GM10248 (cell line): ENCODE data around the gene CRABP2.

Experiments used
- CTCF ChIA-PET: fragments of 300-600 bp; sonication (Branson Sonifier 250); formaldehyde crosslinking; extraction: SDS; loops from one replicate; lab custom pipeline; 2021; ENCODE audit warnings: antibody characterized with exemption; lab: Yijun Ruan, JAX
- POLR2A ChIA-PET: fragments of 350-650 bp; sonication (Branson Sonifier 250); formaldehyde crosslinking; extraction: SDS; loops from one replicate; lab custom pipeline; 2020; ENCODE audit warnings: antibody characterized with exemption; lab: Yijun Ruan, JAX
- DNase-seq: peaks from one replicate; pipeline ENCODE4 v3.0.0; 2012; ENCODE audit errors: extremely low spot score
- CTCF ChIP-seq: IDR thresholded peaks from 2 replicates; pipeline ENCODE4 v1.5.1; 2012; ENCODE audit warnings: mild to moderate bottlenecking, low read depth; ENCODE audit errors: extremely low read depth, missing control alignments, control extremely low read depth

CRABP2 gene

DNA sequence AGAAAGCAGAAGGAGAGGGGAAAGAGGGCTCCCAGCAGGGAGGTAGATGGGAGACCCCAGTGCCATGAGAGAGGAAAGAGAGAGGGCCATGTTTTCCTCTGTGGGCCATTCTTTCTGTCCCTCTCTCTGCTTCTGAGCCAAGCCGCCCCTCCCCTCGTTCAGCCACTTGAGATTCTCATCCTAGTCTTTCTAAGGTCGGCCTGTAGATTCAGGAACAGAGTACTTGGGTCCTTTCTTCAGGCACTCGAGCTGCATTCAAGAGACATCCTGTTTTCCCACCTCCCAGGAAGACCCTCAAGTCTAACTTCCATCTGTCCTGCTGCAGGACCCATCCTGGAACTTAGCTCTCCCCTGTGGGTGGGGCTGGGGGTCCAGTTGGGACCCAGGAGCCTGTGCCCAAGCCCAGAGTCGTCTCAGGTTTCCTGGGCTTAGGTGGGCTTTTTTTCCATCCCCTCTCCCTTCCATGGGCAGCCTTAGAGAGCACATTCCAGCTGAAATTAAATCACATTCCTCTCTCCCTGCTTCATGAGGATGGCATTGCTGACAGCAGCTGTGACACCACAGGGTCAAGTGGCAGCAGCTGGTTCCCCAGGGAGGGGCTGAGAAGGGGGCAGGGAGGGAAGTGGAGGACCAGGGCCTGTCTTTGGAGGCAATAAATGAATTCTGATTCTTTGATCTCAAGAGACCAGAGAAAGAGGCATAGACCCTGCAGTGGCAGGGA lies 41.2 kb downstream of the CRABP2 start:
- no peak for DNase-seq
- POLR2A ChIA-PET: no interaction called here
- TF ChIP-seq CTCF: no peak
- CTCF ChIA-PET: interaction anchor here (1.4 to 14.2 kb wide), 7 partner anchors 16 to 279 kb away, joined by 3 to 431 read pairs (median 8); partner anchors contain the start of genes CRABP2, NES and NTRK1

DNA sequence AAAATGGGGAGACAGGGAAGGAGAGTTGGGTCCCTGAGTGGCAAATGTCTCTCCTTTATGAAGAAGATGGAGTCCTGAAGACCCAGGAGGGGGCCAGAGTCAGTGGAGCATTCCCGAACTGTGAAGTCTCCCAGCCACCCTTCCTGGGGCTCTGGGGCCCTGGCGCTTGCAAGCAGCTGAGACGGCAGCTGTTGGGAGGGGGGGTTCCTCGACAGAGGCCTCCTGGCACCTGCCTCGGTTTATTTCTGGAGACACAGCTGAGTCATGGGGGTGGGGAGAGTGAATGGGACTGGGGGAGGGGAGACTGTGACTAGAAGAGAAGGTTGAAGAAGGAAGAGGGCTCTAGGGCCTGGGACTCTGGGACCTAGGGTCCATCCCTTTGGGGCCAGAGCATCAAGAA lies 42.2 kb downstream of the CRABP2 start:
- no peak for TF ChIP-seq CTCF
- POLR2A ChIA-PET: interaction anchor here (0.6 kb wide), 1 partner anchor 43 kb away, joined by 7 read pairs; no protein-coding TSS in a partner anchor
- no peak for DNase-seq
- CTCF ChIA-PET: interaction anchor here (2.6 to 14.2 kb wide), 3 partner anchors 17 to 63 kb away, joined by 7 to 431 read pairs (median 18); partner anchors contain the start of gene NES

- no peak for TF ChIP-seq CTCF
- ChIA-PET POLR2A (interaction anchor here (0.6 kb wide), 1 partner anchor 43 kb away, joined by 7 read pairs; no protein-coding TSS in a partner anchor), CTCF (interaction anchor here (4.0 to 14.2 kb wide), 3 partner anchors 13 to 64 kb away, joined by 52 to 431 read pairs (median 103); partner anchors contain the start of genes ISG20L2, METTL25B and NES)
- DNase-seq: no peak
Observed at GRCh38 chr1:156662800-156663055, 42.7 kb downstream of the CRABP2 start.

- no peak for DNase-seq
- ChIA-PET POLR2A (no interaction called here), CTCF (interaction anchor here (1.0 to 14.2 kb wide), 13 partner anchors 12 to 266 kb away, joined by 3 to 431 read pairs (median 9); partner anchors contain the start of genes CRABP2, HAPLN2, ISG20L2 and METTL25B)
- no peak for TF ChIP-seq CTCF
Observed at GRCh38 chr1:156662005-156662799, 43.2 kb downstream of the CRABP2 start.

DNA sequence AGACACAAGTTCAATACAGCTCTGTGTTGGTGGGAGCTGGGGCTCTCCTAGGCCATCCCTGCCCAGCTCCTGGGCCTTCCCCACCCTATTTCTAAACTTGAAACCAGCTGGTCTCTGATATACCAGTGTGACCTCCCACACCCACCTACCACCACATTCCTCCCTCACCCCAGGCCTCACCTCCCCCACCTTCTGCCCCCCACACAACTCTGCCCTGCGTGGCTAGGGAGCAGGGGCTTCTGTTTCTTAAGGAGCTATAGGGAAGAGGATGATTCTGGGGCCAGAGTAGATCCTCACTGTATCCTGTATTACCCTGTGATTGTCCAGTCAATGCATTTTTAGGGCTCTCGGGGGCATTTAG lies 44.7 kb downstream of the CRABP2 start:
- ChIA-PET CTCF (interaction anchor here (0.6 to 14.2 kb wide), 25 partner anchors 11 to 267 kb away, joined by 3 to 431 read pairs (median 6); partner anchors contain the start of genes CRABP2, GPATCH4, HAPLN2 and ISG20L2), POLR2A (interaction anchor here (1.2 to 1.6 kb wide), 2 partner anchors 17 to 68 kb away, joined by 4 to 8 read pairs; partner anchors contain the start of genes ISG20L2 and METTL25B)
- no peak for DNase-seq
- TF ChIP-seq CTCF: no peak
